Left colon (tissue), 2 donors: ENCODE data around the gene ATIC. TPM values are rescaled to one million over a fixed set of nuclear protein-coding genes. Genes with fewer than 3 reads are reported as not detected.

ENCODE experiments used
- ATAC-seq: fragments of 200-7000 bp; cut with Tn5 transposase; one replicate; pipeline ENCODE4 v1.9.1; 2020; ENCODE audit warnings: mild to moderate bottlenecking, moderate library complexity
- DNase-seq, 2 donors: peaks; one replicate each; pipeline ENCODE4 v3.0.0-alpha.2; 2020
- intact Hi-C, 2 donors: fragments of 100-400 bp; cut with DNase I in 1 of 2; cut with micrococcal nuclease in 1 of 2; formaldehyde crosslinking; loops; one replicate each; pipeline versions ENCODE4 v1.11.2 to v1.14.0; 2022; cut with DNase I, micrococcal nuclease
- total RNA-seq, 2 donors: library from RNA; stranded (reverse); fragmentation: NEBNext Ultra II Directional; extraction: Animal tissue kit (Norgen Biotek cat#: 25700); gene quantifications; one replicate each; pipeline ENCODE4 v1.2.1, GENCODE V29; 2021
- donor health status: DM: no; HTN: no; CAD: no.
- donor health status: DM: yes; HTN: yes; CAD: no.

ATIC gene
- total RNA-seq, 2 donors from 2014 or later = 72.8 to 95.7 TPM

- intact Hi-C loops = no loop called here
- no peak for ATAC-seq
- DNase-seq = no peak
Measured at GRCh38 chr2:215370112-215370965, 58.5 kb downstream of the ATIC start.

GRCh38 chr2:215371915-215372897 lies 60.3 kb downstream of the ATIC start:
- DNase-seq (no peak), ATAC-seq (no peak)
- intact Hi-C loops = no loop called here

- intact Hi-C loops = no loop called here
- ATAC-seq (no peak), DNase-seq (no peak)
Measured at GRCh38 chr2:215372968-215373649, 61.2 kb downstream of the ATIC start.

GRCh38 chr2:215374002-215374401 lies 62.1 kb downstream of the ATIC start:
- no peak for DNase-seq
- ATAC-seq = no peak
- intact Hi-C loops = no loop called here

- DNase-seq = no peak
- intact Hi-C loops = no loop called here
- no peak for ATAC-seq
Measured at GRCh38 chr2:215374642-215375466, 63.0 kb downstream of the ATIC start.

- no peak for ATAC-seq
- intact Hi-C loops = no loop called here
- DNase-seq = no peak
Measured at GRCh38 chr2:215375467-215375830, 63.6 kb downstream of the ATIC start.

- DNase-seq = no peak
- no peak for ATAC-seq
- intact Hi-C loops = no loop called here
Measured at GRCh38 chr2:215376103-215376780, 64.4 kb downstream of the ATIC start.

- intact Hi-C loops = no loop called here
- no peak for ATAC-seq
Measured at GRCh38 chr2:215377283-215377682, 65.4 kb downstream of the ATIC start.

GRCh38 chr2:215378045-215378444 lies 66.2 kb downstream of the ATIC start:
- intact Hi-C loops = no loop called here
- DNase-seq (no peak), ATAC-seq (no peak)

More at GRCh38 chr2:215377283-215377682, 65.4 kb downstream of the ATIC start:
- no peak for DNase-seq

- no peak for ATAC-seq
- DNase-seq = no peak
- intact Hi-C loops = no loop called here
Measured at GRCh38 chr2:215379039-215379438, 67.2 kb downstream of the ATIC start.

GRCh38 chr2:215379948-215380347 lies 68.1 kb downstream of the ATIC start:
- no peak for DNase-seq
- ATAC-seq = no peak
- intact Hi-C loops = no loop called here

GRCh38 chr2:215380699-215381098 lies 68.8 kb downstream of the ATIC start:
- intact Hi-C loops = no loop called here
- DNase-seq (no peak), ATAC-seq (no peak)

- no peak for ATAC-seq
- no peak for DNase-seq
- intact Hi-C loops = no loop called here
Measured at GRCh38 chr2:215382011-215382410, 70.2 kb downstream of the ATIC start.

- no peak for DNase-seq
- intact Hi-C loops = no loop called here
- no peak for ATAC-seq
Measured at GRCh38 chr2:215382480-215382879, 70.6 kb downstream of the ATIC start.

- ATAC-seq (no peak), DNase-seq (no peak)
- intact Hi-C loops = no loop called here
Measured at GRCh38 chr2:215383652-215384279, 71.9 kb downstream of the ATIC start.

- no peak for DNase-seq
- no peak for ATAC-seq
- intact Hi-C loops = no loop called here
Measured at GRCh38 chr2:215384710-215385109, 72.9 kb downstream of the ATIC start.

GRCh38 chr2:215386566-215386965 lies 74.7 kb downstream of the ATIC start:
- DNase-seq (no peak), ATAC-seq (no peak)
- intact Hi-C loops = no loop called here
